ENCODE measurements around the gene SND1. TPM values are rescaled to one million over a fixed set of nuclear protein-coding genes. Genes with fewer than 3 reads are reported as not detected.
"Not testable (repeated sequence)": the region's sequence is repeated elsewhere in the genome, so short reads cannot be mapped to it uniquely, and the experiment has no call there.

Gene SND1
- total RNA-seq, 2 donors from 2014 or later, result 246 to 256 TPM

- not testable (repeated sequence) for H3K27ac Mint-ChIP-seq; ATAC-seq (replicated peaks)
- H3K4me1 Mint-ChIP-seq, result peaks cover 35% of the 10 kb centered on the region
Measured at GRCh38 chr7:128109424-128109969, 457.5 kb downstream of the SND1 start.

GRCh38 chr7:128110641-128111364, 458.8 kb downstream of the SND1 start:
- Mint-ChIP-seq H3K36me3 (ENCODE audit: low read depth) (no peaks in the 10 kb centered on the region), H3K9me3 (no peaks in the 10 kb centered on the region), H3K27ac (peak overlapping the region; percentile 12), H3K27me3 (no peaks in the 10 kb centered on the region), H3K4me1 (peaks cover 32% of the 10 kb centered on the region), H3K4me3 (no peak overlapping the region)
- no peak for ATAC-seq (replicated peaks)

More at GRCh38 chr7:128109424-128109969, 457.5 kb downstream of the SND1 start:
- H3K36me3 Mint-ChIP-seq (ENCODE audit: low read depth); H3K9me3 Mint-ChIP-seq; H3K27me3 Mint-ChIP-seq: not testable (repeated sequence)
- H3K4me3 Mint-ChIP-seq, result peak overlapping the region; percentile 49

GRCh38 chr7:128112018-128112780, 460.2 kb downstream of the SND1 start:
- no peak overlapping the region for H3K27ac Mint-ChIP-seq

GRCh38 chr7:128112781-128113221, 460.8 kb downstream of the SND1 start:
- ATAC-seq (replicated peaks), result no peak
- Mint-ChIP-seq H3K36me3 (ENCODE audit: low read depth) (no peaks in the 10 kb centered on the region), H3K27ac (no peak overlapping the region), H3K4me1 (peaks cover 25% of the 10 kb centered on the region), H3K27me3 (no peaks in the 10 kb centered on the region), H3K4me3 (no peak overlapping the region), H3K9me3 (no peaks in the 10 kb centered on the region)

More at GRCh38 chr7:128112018-128112780, 460.2 kb downstream of the SND1 start:
- peaks cover 26% of the 10 kb centered on the region for H3K4me1 Mint-ChIP-seq
- ATAC-seq (replicated peaks), result no peak
- H3K36me3 Mint-ChIP-seq (ENCODE audit: low read depth), result no peaks in the 10 kb centered on the region
- no peaks in the 10 kb centered on the region for H3K9me3 Mint-ChIP-seq
- no peak overlapping the region for H3K4me3 Mint-ChIP-seq
- H3K27me3 Mint-ChIP-seq, result no peaks in the 10 kb centered on the region

GRCh38 chr7:128113839-128114238, 461.8 kb downstream of the SND1 start:
- ATAC-seq (replicated peaks), result no peak
- Mint-ChIP-seq H3K36me3 (ENCODE audit: low read depth) (no peaks in the 10 kb centered on the region), H3K27ac (no peak overlapping the region), H3K4me3 (no peak overlapping the region), H3K4me1 (peaks cover 19% of the 10 kb centered on the region), H3K27me3 (no peaks in the 10 kb centered on the region), H3K9me3 (no peaks in the 10 kb centered on the region)

GRCh38 chr7:128114806-128115205, 462.8 kb downstream of the SND1 start:
- no peak for ATAC-seq (replicated peaks)
- Mint-ChIP-seq H3K27ac (no peak overlapping the region), H3K9me3 (no peaks in the 10 kb centered on the region), H3K36me3 (ENCODE audit: low read depth) (no peaks in the 10 kb centered on the region), H3K27me3 (no peaks in the 10 kb centered on the region), H3K4me1 (peaks cover 16% of the 10 kb centered on the region), H3K4me3 (no peak overlapping the region)

GRCh38 chr7:128115336-128115820, 463.4 kb downstream of the SND1 start:
- H3K9me3 Mint-ChIP-seq, result no peaks in the 10 kb centered on the region
- H3K4me1 Mint-ChIP-seq, result peaks cover 11% of the 10 kb centered on the region
- no peaks in the 10 kb centered on the region for H3K27me3 Mint-ChIP-seq
- H3K27ac Mint-ChIP-seq, result no peak overlapping the region
- no peaks in the 10 kb centered on the region for H3K36me3 Mint-ChIP-seq (ENCODE audit: low read depth)
- ATAC-seq (replicated peaks), result no peak
- no peak overlapping the region for H3K4me3 Mint-ChIP-seq

- ATAC-seq (replicated peaks), result no peak
- no peaks in the 10 kb centered on the region for H3K36me3 Mint-ChIP-seq (ENCODE audit: low read depth)
- no peak overlapping the region for H3K27ac Mint-ChIP-seq
- H3K27me3 Mint-ChIP-seq, result no peaks in the 10 kb centered on the region
- no peaks in the 10 kb centered on the region for H3K9me3 Mint-ChIP-seq
- H3K4me3 Mint-ChIP-seq, result no peak overlapping the region
- H3K4me1 Mint-ChIP-seq, result peaks cover 4% of the 10 kb centered on the region
Measured at GRCh38 chr7:128115821-128116723, 464.1 kb downstream of the SND1 start.

- no peak overlapping the region for H3K4me3 Mint-ChIP-seq
- no peak overlapping the region for H3K27ac Mint-ChIP-seq
- no peaks in the 10 kb centered on the region for H3K9me3 Mint-ChIP-seq
- H3K36me3 Mint-ChIP-seq (ENCODE audit: low read depth), result no peaks in the 10 kb centered on the region
- ATAC-seq (replicated peaks), result no peak
- H3K4me1 Mint-ChIP-seq, result no peaks in the 10 kb centered on the region
- no peaks in the 10 kb centered on the region for H3K27me3 Mint-ChIP-seq
Measured at GRCh38 chr7:128116740-128117139, 464.7 kb downstream of the SND1 start.

- no peaks in the 10 kb centered on the region for H3K9me3 Mint-ChIP-seq
- no peak for ATAC-seq (replicated peaks)
- no peak overlapping the region for H3K4me3 Mint-ChIP-seq
- H3K27me3 Mint-ChIP-seq, result no peaks in the 10 kb centered on the region
- H3K4me1 Mint-ChIP-seq, result no peaks in the 10 kb centered on the region
- no peak overlapping the region for H3K27ac Mint-ChIP-seq
- no peaks in the 10 kb centered on the region for H3K36me3 Mint-ChIP-seq (ENCODE audit: low read depth)
Measured at GRCh38 chr7:128117691-128118090, 465.7 kb downstream of the SND1 start.

GRCh38 chr7:128119036-128119435, 467.0 kb downstream of the SND1 start:
- Mint-ChIP-seq H3K4me1 (no peaks in the 10 kb centered on the region), H3K4me3 (no peak overlapping the region), H3K9me3 (no peaks in the 10 kb centered on the region), H3K36me3 (ENCODE audit: low read depth) (no peaks in the 10 kb centered on the region), H3K27me3 (no peaks in the 10 kb centered on the region), H3K27ac (no peak overlapping the region)
- no peak for ATAC-seq (replicated peaks)

- Mint-ChIP-seq H3K36me3 (ENCODE audit: low read depth) (no peaks in the 10 kb centered on the region), H3K4me3 (no peak overlapping the region), H3K27ac (no peak overlapping the region), H3K27me3 (no peaks in the 10 kb centered on the region), H3K4me1 (peaks cover 5% of the 10 kb centered on the region), H3K9me3 (no peaks in the 10 kb centered on the region)
- no peak for ATAC-seq (replicated peaks)
Measured at GRCh38 chr7:128120116-128120515, 468.1 kb downstream of the SND1 start.

- H3K4me3 Mint-ChIP-seq, result no peak overlapping the region
- H3K4me1 Mint-ChIP-seq, result peaks cover 5% of the 10 kb centered on the region
- no peaks in the 10 kb centered on the region for H3K27me3 Mint-ChIP-seq
- no peaks in the 10 kb centered on the region for H3K9me3 Mint-ChIP-seq
- no peak overlapping the region for H3K27ac Mint-ChIP-seq
- ATAC-seq (replicated peaks), result no peak
- no peaks in the 10 kb centered on the region for H3K36me3 Mint-ChIP-seq (ENCODE audit: low read depth)
Measured at GRCh38 chr7:128120976-128121490, 469.0 kb downstream of the SND1 start.

All from activated T-helper 17 cell treated with anti-CD3 and anti-CD28 coated beads, Interleukin-2, amount 50 U/mL, for 72 hours (primary cell).